Measurements from ENCODE around the gene NUDCD3. TPM values are rescaled to one million over a fixed set of nuclear protein-coding genes. Genes with fewer than 3 reads are reported as not detected.

The NUDCD3 gene
- polyA plus RNA-seq, 1 donor (not counting 4 experiments of a cell fraction or from before 2014, with no cell fraction given) = 58.7 TPM

DNA sequence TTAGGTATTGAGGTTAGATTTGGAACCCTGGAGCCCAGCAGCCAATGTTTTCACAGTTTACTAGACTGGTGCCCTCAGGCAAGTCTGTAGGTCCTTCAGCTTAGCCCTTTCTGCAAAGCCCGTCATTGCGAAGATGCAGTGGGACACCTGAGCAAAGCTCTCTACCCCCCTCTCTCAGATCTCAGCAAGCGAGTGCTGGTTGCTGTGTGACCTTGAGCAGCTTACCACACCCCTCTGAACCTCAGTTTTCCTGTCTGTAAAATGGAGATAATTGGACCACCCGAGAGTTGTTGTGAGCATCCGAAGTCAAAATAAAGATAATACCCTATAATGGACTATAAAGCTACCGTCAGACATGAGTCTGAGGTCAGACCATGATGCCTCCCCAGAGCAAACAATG, 47.0 kb upstream of the NUDCD3 start:
- Histone ChIP-seq H4K20me1 (ENCODE audit: control insufficient read depth, extremely low read depth, insufficient read depth, low read length) (no peaks in the 10 kb centered on the region), H3K4me1 (ENCODE audit: control insufficient read depth, extremely low read depth, insufficient read depth, low read length) (no peaks in the 10 kb centered on the region), H3K4me3 (ENCODE audit: control insufficient read depth in 2 of 3, extremely low read depth in 1 of 3, insufficient read depth in 2 of 3, low read depth in 1 of 3, low read length in 3 of 3) (no peak overlapping the region), H3K79me2 (ENCODE audit: control insufficient read depth, insufficient read depth, low read length) (no peaks in the 10 kb centered on the region), H3K9ac (ENCODE audit: control insufficient read depth, extremely low read depth, insufficient read depth, low read length) (no peak overlapping the region), H2AFZ (ENCODE audit: control insufficient read depth, low read length) (no peak overlapping the region), H3K27ac (ENCODE audit: control insufficient read depth, insufficient read depth, low read length) (no peak overlapping the region), H3K4me2 (ENCODE audit: control insufficient read depth, extremely low read depth, insufficient read depth, low read depth, low read length) (no peak overlapping the region), H3K9me3 (ENCODE audit: control insufficient read depth, low read depth, low read length) (no peaks in the 10 kb centered on the region), H3K36me3 (ENCODE audit: control insufficient read depth in 2 of 2, extremely low read depth in 1 of 2, insufficient read depth in 2 of 2, low read length in 2 of 2) (no peaks in the 10 kb centered on the region), H3K27me3 (ENCODE audit: control insufficient read depth, extremely low read depth, insufficient read depth, low read length) (no peaks in the 10 kb centered on the region), H3K9me1 (ENCODE audit: control insufficient read depth, extremely low read depth, insufficient read depth, low read length) (no peaks in the 10 kb centered on the region)
- dilution Hi-C loops (cut with MboI; ENCODE audit: extremely low pct_ligation_motif_present, low sequenced_read_pairs) = no loop called here
- FAIRE-seq (no peak), DNase-seq (ENCODE audit: low read depth, low spot score) (no peak)
- no peak for TF ChIP-seq EZH2 (IDR thresholded peaks at IDR 0.05; ENCODE audit: low read length)
- TF ChIP-seq, protein P1, sequence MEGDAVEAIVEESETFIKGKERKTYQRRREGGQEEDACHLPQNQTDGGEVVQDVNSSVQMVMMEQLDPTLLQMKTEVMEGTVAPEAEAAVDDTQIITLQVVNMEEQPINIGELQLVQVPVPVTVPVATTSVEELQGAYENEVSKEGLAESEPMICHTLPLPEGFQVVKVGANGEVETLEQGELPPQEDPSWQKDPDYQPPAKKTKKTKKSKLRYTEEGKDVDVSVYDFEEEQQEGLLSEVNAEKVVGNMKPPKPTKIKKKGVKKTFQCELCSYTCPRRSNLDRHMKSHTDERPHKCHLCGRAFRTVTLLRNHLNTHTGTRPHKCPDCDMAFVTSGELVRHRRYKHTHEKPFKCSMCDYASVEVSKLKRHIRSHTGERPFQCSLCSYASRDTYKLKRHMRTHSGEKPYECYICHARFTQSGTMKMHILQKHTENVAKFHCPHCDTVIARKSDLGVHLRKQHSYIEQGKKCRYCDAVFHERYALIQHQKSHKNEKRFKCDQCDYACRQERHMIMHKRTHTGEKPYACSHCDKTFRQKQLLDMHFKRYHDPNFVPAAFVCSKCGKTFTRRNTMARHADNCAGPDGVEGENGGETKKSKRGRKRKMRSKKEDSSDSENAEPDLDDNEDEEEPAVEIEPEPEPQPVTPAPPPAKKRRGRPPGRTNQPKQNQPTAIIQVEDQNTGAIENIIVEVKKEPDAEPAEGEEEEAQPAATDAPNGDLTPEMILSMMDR (optimal IDR thresholded peaks at IDR 0.05 in 1 of 3, IDR thresholded peaks at IDR 0.05 in 1 of 3, conservative IDR thresholded peaks at IDR 0.05 in 1 of 3; ENCODE audit: extremely low read depth in 1 of 3, insufficient read depth in 2 of 3, low read length in 3 of 3) = no peak

DNA sequence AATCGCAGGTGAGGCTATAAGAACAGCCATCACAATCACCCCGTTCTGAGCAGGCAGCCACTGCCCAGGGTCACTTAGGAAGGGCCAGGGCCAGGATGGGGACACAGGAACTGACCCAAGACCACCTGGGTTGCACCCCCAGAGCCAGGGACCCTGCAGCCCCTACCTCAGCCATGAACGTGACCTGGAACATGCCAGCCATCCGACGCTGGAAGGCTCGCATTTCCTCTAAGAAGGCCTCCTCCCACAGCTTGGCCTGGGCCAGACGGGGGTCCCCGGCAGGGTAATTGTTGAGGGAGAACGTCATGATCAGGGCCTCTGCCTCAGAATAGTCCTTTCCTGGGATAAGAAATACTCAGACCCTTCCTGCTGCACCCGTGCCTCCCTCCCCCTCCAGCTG, 45.6 kb upstream of the NUDCD3 start:
- TF ChIP-seq, protein P1 (optimal IDR thresholded peaks at IDR 0.05 in 1 of 3, IDR thresholded peaks at IDR 0.05 in 1 of 3, conservative IDR thresholded peaks at IDR 0.05 in 1 of 3; ENCODE audit: extremely low read depth in 1 of 3, insufficient read depth in 2 of 3, low read length in 3 of 3) = no peak
- no peak for TF ChIP-seq EZH2 (IDR thresholded peaks at IDR 0.05; ENCODE audit: low read length)
- Histone ChIP-seq H3K4me2 (ENCODE audit: control insufficient read depth, extremely low read depth, insufficient read depth, low read depth, low read length) (no peak overlapping the region), H3K27me3 (ENCODE audit: control insufficient read depth, extremely low read depth, insufficient read depth, low read length) (no peaks in the 10 kb centered on the region), H3K9me3 (ENCODE audit: control insufficient read depth, low read depth, low read length) (no peaks in the 10 kb centered on the region), H2AFZ (ENCODE audit: control insufficient read depth, low read length) (no peak overlapping the region), H3K36me3 (ENCODE audit: control insufficient read depth in 2 of 2, extremely low read depth in 1 of 2, insufficient read depth in 2 of 2, low read length in 2 of 2) (no peaks in the 10 kb centered on the region), H3K4me1 (ENCODE audit: control insufficient read depth, extremely low read depth, insufficient read depth, low read length) (no peaks in the 10 kb centered on the region), H3K9ac (ENCODE audit: control insufficient read depth, extremely low read depth, insufficient read depth, low read length) (no peak overlapping the region), H3K9me1 (ENCODE audit: control insufficient read depth, extremely low read depth, insufficient read depth, low read length) (no peaks in the 10 kb centered on the region), H3K79me2 (ENCODE audit: control insufficient read depth, insufficient read depth, low read length) (no peaks in the 10 kb centered on the region), H3K4me3 (ENCODE audit: control insufficient read depth in 2 of 3, extremely low read depth in 1 of 3, insufficient read depth in 2 of 3, low read depth in 1 of 3, low read length in 3 of 3) (no peak overlapping the region), H4K20me1 (ENCODE audit: control insufficient read depth, extremely low read depth, insufficient read depth, low read length) (no peaks in the 10 kb centered on the region), H3K27ac (ENCODE audit: control insufficient read depth, insufficient read depth, low read length) (no peak overlapping the region)
- no peak for FAIRE-seq
- dilution Hi-C loops (cut with MboI; ENCODE audit: extremely low pct_ligation_motif_present, low sequenced_read_pairs) = no loop called here
- DNase-seq (ENCODE audit: low read depth, low spot score) = no peak
